Endothelial cell of umbilical vein (primary cell): Measurements from ENCODE around the gene LYZL1. TPM values are rescaled to one million over a fixed set of nuclear protein-coding genes. Genes with fewer than 3 reads are reported as not detected.
A peak's percentile ranks its signal among the peaks of the same experiment; 100 is the strongest.
"Not testable (repeated sequence)": the region's sequence is repeated elsewhere in the genome, so short reads cannot be mapped to it uniquely, and the experiment has no call there.

Source experiments
- Bru-seq: library from RNA; stranded (reverse); fragments of 400-500 nt; gene quantifications from one replicate; lab custom pipeline; 2021; lab: Mats Ljungman, UMichigan
- BruChase-seq, 2 experiments: library from RNA; stranded (reverse); fragments of 400-500 nt; gene quantifications; one replicate each; lab custom pipeline; 2021; lab: Mats Ljungman, UMichigan
- BruUV-seq: library from RNA; stranded (reverse); fragments of 400-500 nt; replicated peaks from 2 replicates; lab custom pipeline; 2021; lab: Mats Ljungman, UMichigan
- CTCF ChIA-PET: fragments of 300-600, 350-600 bp; sonication (Branson Sonifier 250); formaldehyde crosslinking; loops from one replicate; lab custom pipeline; 2021; ENCODE audit warnings: antibody characterized with exemption, inconsistent platforms; lab: Charles Lee
- POLR2A ChIA-PET: fragments of 300-600, 350-600 bp; sonication (Branson Sonifier 250); formaldehyde crosslinking; loops from one replicate; lab custom pipeline; 2021; ENCODE audit warnings: antibody characterized with exemption, inconsistent platforms; lab: Charles Lee
- DNase-seq: peaks from one replicate; pipeline ENCODE4 v3.0.0-alpha.2; 2011; ENCODE audit warnings: low read depth, low spot score
- FAIRE-seq: peaks from 2 replicates; lab custom pipeline; 2011; peaks lifted over from hg19 to GRCh38; lab: Jason Lieb, UNC
- H2AFZ ChIP-seq: 2 replicates; pipeline ENCODE4 v1.6.0; 2012; ENCODE audit warnings: low read depth, low read length, control low read depth, inconsistent platforms
- H3K27ac ChIP-seq: 2 replicates; pipeline ENCODE4 v1.5.1; 2011; ENCODE audit warnings: low read depth, mild to moderate bottlenecking, control low read depth, low read length, moderate library complexity; ENCODE audit not compliant: insufficient read depth
- H3K27me3 ChIP-seq, 2 experiments: 2 replicates each; pipeline versions ENCODE4 v1.6.0 to v1.6.1; 2011; ENCODE audit warnings: low read length in 2 of 2, mixed read lengths in 1 of 2; ENCODE audit not compliant: control insufficient read depth in 2 of 2, insufficient read depth in 2 of 2
- H3K36me3 ChIP-seq, 2 experiments: 2 replicates in 1 of 2; 3 replicates in 1 of 2; pipeline ENCODE4 v1.5.1; 2011; ENCODE audit warnings: low read length in 2 of 2, mild to moderate bottlenecking in 1 of 2, moderate library complexity in 1 of 2; ENCODE audit not compliant: control insufficient read depth in 2 of 2, insufficient read depth in 2 of 2; ENCODE audit errors: extremely low read depth in 1 of 2
- H3K4me1 ChIP-seq: 3 replicates; pipeline ENCODE4 v1.5.1; 2011; ENCODE audit warnings: mild to moderate bottlenecking, low read length; ENCODE audit not compliant: control insufficient read depth, insufficient read depth; ENCODE audit errors: extremely low read depth
- H3K4me2 ChIP-seq: 2 replicates; pipeline ENCODE4 v1.6.1; 2011; ENCODE audit warnings: low read length, control low read depth, mixed read lengths; ENCODE audit not compliant: insufficient read depth
- H3K4me3 ChIP-seq, 3 experiments: fragments of 200-600 bp in 1 of 3; sonication (generic), shearing (Covaris generic) in 1 of 3; replicated peaks in 1 of 3; 2 replicates each; pipeline ENCODE4 v1.5.1; 2011 to 2016; ENCODE audit warnings: control low read depth in 3 of 3, low read length in 3 of 3, mild to moderate bottlenecking in 2 of 3, inconsistent platforms in 1 of 3, low read depth in 1 of 3, moderate library complexity in 1 of 3; ENCODE audit not compliant: insufficient read depth in 1 of 3
- H3K79me2 ChIP-seq: 2 replicates; pipeline ENCODE4 v1.6.0; 2012; ENCODE audit warnings: low read length, inconsistent platforms; ENCODE audit not compliant: control insufficient read depth, insufficient read depth
- H3K9ac ChIP-seq: replicated peaks from 2 replicates; pipeline ENCODE3; 2011; ENCODE audit warnings: low read length, control low read depth; ENCODE audit not compliant: insufficient read depth; ENCODE audit errors: extremely low read depth
- H3K9me1 ChIP-seq: replicated peaks from 3 replicates; pipeline ENCODE4 v1.6.0; 2011; ENCODE audit warnings: mild to moderate bottlenecking, low read length; ENCODE audit not compliant: control insufficient read depth, insufficient read depth; ENCODE audit errors: extremely low read depth
- H3K9me3 ChIP-seq: replicated peaks from 2 replicates; pipeline ENCODE4 v1.5.1; 2012; ENCODE audit warnings: low read length, inconsistent platforms; ENCODE audit not compliant: control insufficient read depth, insufficient read depth
- H4K20me1 ChIP-seq: replicated peaks from 2 replicates; pipeline ENCODE3; 2011; ENCODE audit warnings: mild to moderate bottlenecking, low read length; ENCODE audit not compliant: control insufficient read depth, insufficient read depth; ENCODE audit errors: extremely low read depth
- CTCF ChIP-seq, 2 donors: IDR thresholded peaks; 1 replicate in 1 of 2; 2 replicates in 1 of 2; pipeline ENCODE4 v1.5.1; 2011; ENCODE audit warnings: low read length in 2 of 2, mild to moderate bottlenecking in 2 of 2, moderate library complexity in 2 of 2, control low read depth in 1 of 2, inconsistent platforms in 1 of 2, low read depth in 1 of 2; ENCODE audit not compliant: insufficient read depth in 1 of 2; ENCODE audit errors: extremely low read depth in 1 of 2
- JUN ChIP-seq: IDR thresholded peaks from 2 replicates; pipeline ENCODE4 v1.6.1; 2011; ENCODE audit warnings: borderline replicate concordance, low read depth; ENCODE audit not compliant: insufficient read length, insufficient read depth
- dilution Hi-C: fragments of 300-500 bp; cut with MboI; formaldehyde crosslinking; loops from one replicate; pipeline ENCODE4 v1.15.0; 2019; ENCODE audit warnings: low sequenced_read_pairs; ENCODE audit not compliant: extremely low pct_ligation_motif_present
- intact Hi-C: fragments of 100-400 bp; cut with micrococcal nuclease; formaldehyde crosslinking; loops from one replicate; pipeline ENCODE4 v1.10.0; 2022
- long read RNA-seq: library from polyadenylated mRNA; stranded (forward); transcript quantifications from one replicate; pipeline ENCODE4 v2.0.0, GENCODE V29; 2021
- polyA minus RNA-seq, 3 experiments: library from RNA; depleted of rRNA, polyadenylated mRNA; stranded (reverse); fragments of >200 nt; gene quantifications; 1 replicate in 1 of 3; 2 replicates in 2 of 3; pipeline ENCODE4 v1.2.3, GENCODE V29; 2011
- polyA plus RNA-seq, 4 experiments: library from polyadenylated mRNA; depleted of rRNA in 3 of 4; stranded (reverse) in 3 of 4; unstranded in 1 of 4; fragments of >200 nt; gene quantifications; 2 replicates each; pipeline versions ENCODE4 v1.2.1 to v1.2.3, GENCODE V29; 2011 to 2012; ENCODE audit warnings: missing spikeins in 1 of 4
- total RNA-seq: library from RNA; stranded (reverse); gene quantifications from 2 replicates; pipeline ENCODE4 v1.2.3, GENCODE V29; 2021

LYZL1 gene
- total RNA-seq = not detected in 2 replicates
- polyA plus RNA-seq = not detected in 2 replicates
- polyA plus RNA-seq (2011; cell fraction: cytosol; rRNA removed) = not detected in 2 replicates
- not detected in 2 replicates for polyA plus RNA-seq (2011; cell fraction: nucleus; rRNA removed)
- not detected in 2 replicates for polyA plus RNA-seq (2012)
- not detected in 2 replicates for polyA minus RNA-seq
- polyA minus RNA-seq (2011; cell fraction: cytosol; rRNA and poly(A)+ RNA removed) = not detected
- not detected in 2 replicates for polyA minus RNA-seq (2011; cell fraction: nucleus; rRNA and poly(A)+ RNA removed)
- Bru-seq, nascent RNA = not detected
- not detected for BruChase-seq, experiment 1, labeled RNA remaining after a 6-hour chase
- not detected for BruChase-seq, experiment 2, labeled RNA remaining after a 2-hour chase
- long read RNA-seq = 0 reads

GRCh38 chr10:29288906-29289305, at the start of gene LYZL1:
LYZL1 (plus strand) TSS chr10:29289070; CDS start chr10:29291868, 2,798 bp downstream.
- H3K27me3 ChIP-seq, H4K20me1 ChIP-seq, H3K27ac ChIP-seq, FAIRE-seq, H3K4me3 ChIP-seq, BruUV-seq, H3K9me1 ChIP-seq, H3K9ac ChIP-seq, H3K4me1 ChIP-seq, intact Hi-C loops, POLR2A ChIA-PET, H3K9me3 ChIP-seq, DNase-seq, H3K36me3 ChIP-seq, dilution Hi-C loops, H2AFZ ChIP-seq, H3K4me2 ChIP-seq, H3K79me2 ChIP-seq: not testable (repeated sequence)
- CTCF ChIA-PET = interaction anchor here (1.1 to 2.1 kb wide), 2 partner anchors 10 to 625 kb away, joined by 3 to 6 read pairs; no protein-coding TSS in a partner anchor

- dilution Hi-C loops = no loop called here
- CTCF ChIA-PET = interaction anchor here (0.7 to 1.7 kb wide), 3 partner anchors 10 to 576 kb away, joined by 3 to 8 read pairs (median 4); no protein-coding TSS in a partner anchor
- DNase-seq = peak; percentile 4
Observed at GRCh38 chr10:29239569-29240472, 49.0 kb upstream of the LYZL1 start.

More at GRCh38 chr10:29239569-29240472, 49.0 kb upstream of the LYZL1 start:
- Histone ChIP-seq H3K27me3 (peaks cover 0 to 2% of the 10 kb centered on the region in 2 experiments), H3K4me2 (no peak overlapping the region), H3K9ac (no peak overlapping the region), H2AFZ (no peak overlapping the region), H3K27ac (no peak overlapping the region), H3K4me1 (no peaks in the 10 kb centered on the region), H3K79me2 (no peaks in the 10 kb centered on the region), H3K9me3 (no peaks in the 10 kb centered on the region), H3K36me3 (no peaks in the 10 kb centered on the region), H3K9me1 (no peaks in the 10 kb centered on the region), H3K4me3 (no peak overlapping the region), H4K20me1 (no peaks in the 10 kb centered on the region)
- intact Hi-C loops = loop anchor here (1.0 to 10.0 kb wide), 3 partner anchors 20 to 615 kb away; no protein-coding TSS in a partner anchor
- POLR2A ChIA-PET = no interaction called here
- TF ChIP-seq JUN (no peak), CTCF (IDR thresholded peaks at IDR 0.05; ENCODE audit: extremely low read depth in 1 of 2, insufficient read depth in 1 of 2, low read depth in 1 of 2, low read length in 2 of 2) (peak; percentile 39 to 52)
- FAIRE-seq = no peak
- no TSS peak for BruUV-seq
